Measurements from ENCODE around the gene EIF4G3. TPM values are rescaled to one million over a fixed set of nuclear protein-coding genes. Genes with fewer than 3 reads are reported as not detected.
"Not testable (repeated sequence)": the region's sequence is repeated elsewhere in the genome, so short reads cannot be mapped to it uniquely, and the experiment has no call there.

The EIF4G3 gene
- total and polyA plus RNA-seq, 10 of the 15 experiments (the other 5 are each of a cell fraction or from before 2014, with no cell fraction given), result 7.4 to 45.1 (median 29.1) TPM

DNA sequence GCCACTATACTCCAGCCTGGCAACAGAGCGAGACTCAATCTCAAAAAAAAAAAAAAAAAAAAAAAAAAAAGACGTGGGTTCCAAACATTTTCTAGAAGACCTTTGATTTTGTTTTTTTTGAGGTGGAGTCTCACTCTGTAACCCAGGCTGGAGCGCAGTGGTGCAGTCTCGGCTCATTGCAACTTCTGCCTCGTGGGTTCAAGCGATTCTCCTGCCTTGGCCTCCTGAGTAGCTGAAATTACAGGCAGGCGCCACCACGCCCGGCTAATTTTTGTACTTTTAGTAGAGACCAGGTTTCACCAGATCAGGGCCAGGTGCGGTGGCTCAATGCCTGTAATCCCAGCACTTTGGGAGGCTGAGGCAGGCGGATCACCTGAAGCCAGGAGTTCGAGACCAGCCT, 3.6 kb downstream of the EIF4G3 start:
- H3K4me2 ChIP-seq (ENCODE audit: control insufficient read depth, insufficient read depth); H3K27ac ChIP-seq (ENCODE audit: control insufficient read depth, insufficient read depth); H2AFZ ChIP-seq (ENCODE audit: control insufficient read depth, low read depth, low read length); H3K36me3 ChIP-seq (ENCODE audit: control insufficient read depth in 2 of 2, insufficient read depth in 2 of 2, low read length in 1 of 2); H3K27me3 ChIP-seq (replicated peaks in 1 of 2; ENCODE audit: control insufficient read depth in 2 of 2, insufficient read depth in 2 of 2, low read length in 1 of 2); ATAC-seq; H3K4me3 ChIP-seq; DNase-seq (ENCODE audit: low read depth, low spot score); in situ Hi-C loops (cut with MboI); H4K20me1 ChIP-seq (ENCODE audit: control insufficient read depth, insufficient read depth); BruUV-seq (replicated peaks); H3K9ac ChIP-seq (ENCODE audit: control insufficient read depth, insufficient read depth, low read length); H3K4me1 ChIP-seq (ENCODE audit: control insufficient read depth, insufficient read depth, low read length); FAIRE-seq; H3K9me3 ChIP-seq (replicated peaks; ENCODE audit: control insufficient read depth, insufficient read depth, low read length); CTCF ChIA-PET: not testable (repeated sequence)
- ChIA-PET SMC1A (ENCODE audit: uncharacterized antibody, unreplicated experiment) (interaction anchor here (1.6 kb wide), 1 partner anchor 15 kb away, joined by 4 read pairs; no protein-coding TSS in a partner anchor), RAD21 (ENCODE audit: unreplicated experiment) (interaction anchor here (0.7 kb wide), 1 partner anchor 228 kb away, joined by 3 read pairs; no protein-coding TSS in a partner anchor), POLR2A (interaction anchor here (0.7 kb wide), 1 partner anchor 134 kb away, joined by 3 read pairs; no protein-coding TSS in a partner anchor)
- intact Hi-C loops (cut with micrococcal nuclease; ENCODE audit: unreplicated experiment), result loop anchor here (10.0 kb wide), 2 partner anchors 178 to 388 kb away; partner anchors contain the start of gene HP1BP3
- WGBS (ENCODE audit: insufficient coverage, insufficient replicate concordance, low lambda C conversion rate, missing lambda C conversion rate), result 89% methylated on average over 11 of the region's 12 CpGs
- peaks cover 39% of the 10 kb centered on the region for H3K79me2 ChIP-seq (ENCODE audit: control insufficient read depth, insufficient read depth, low read length)

GRCh38 chr1:21170837-21171236, 5.9 kb downstream of the EIF4G3 start:
- intact Hi-C loops (cut with micrococcal nuclease; ENCODE audit: unreplicated experiment), result loop anchor here (10.0 kb wide), 2 partner anchors 176 to 386 kb away; partner anchors contain the start of gene HP1BP3
- RAD21 ChIA-PET (ENCODE audit: unreplicated experiment), result interaction anchor here (0.9 kb wide), 1 partner anchor 25 kb away, joined by 3 read pairs; no protein-coding TSS in a partner anchor
- DNase-seq (ENCODE audit: low read depth, low spot score); in situ Hi-C loops (cut with MboI); H3K9me3 ChIP-seq (replicated peaks; ENCODE audit: control insufficient read depth, insufficient read depth, low read length); H3K9ac ChIP-seq (ENCODE audit: control insufficient read depth, insufficient read depth, low read length); H3K27me3 ChIP-seq (replicated peaks in 1 of 2; ENCODE audit: control insufficient read depth in 2 of 2, insufficient read depth in 2 of 2, low read length in 1 of 2); FAIRE-seq; H3K4me1 ChIP-seq (ENCODE audit: control insufficient read depth, insufficient read depth, low read length); H3K4me2 ChIP-seq (ENCODE audit: control insufficient read depth, insufficient read depth); H3K36me3 ChIP-seq (ENCODE audit: control insufficient read depth in 2 of 2, insufficient read depth in 2 of 2, low read length in 1 of 2); H4K20me1 ChIP-seq (ENCODE audit: control insufficient read depth, insufficient read depth); ATAC-seq; H2AFZ ChIP-seq (ENCODE audit: control insufficient read depth, low read depth, low read length); H3K27ac ChIP-seq (ENCODE audit: control insufficient read depth, insufficient read depth); BruUV-seq (replicated peaks); H3K4me3 ChIP-seq; POLR2A ChIA-PET: not testable (repeated sequence)
- SMC1A ChIA-PET (ENCODE audit: uncharacterized antibody, unreplicated experiment), result interaction anchor here (0.7 to 2.2 kb wide), 4 partner anchors 13 to 1932 kb away, joined by 3 to 7 read pairs (median 4); no protein-coding TSS in a partner anchor
- CTCF ChIA-PET, result interaction anchor here (0.6 to 1.8 kb wide), 3 partner anchors 11 to 197 kb away, joined by 3 to 5 read pairs (median 3); no protein-coding TSS in a partner anchor
- H3K79me2 ChIP-seq (ENCODE audit: control insufficient read depth, insufficient read depth, low read length), result peaks cover 40% of the 10 kb centered on the region
- 100% methylated on average over 4 of the region's 4 CpGs for WGBS (ENCODE audit: insufficient coverage, insufficient replicate concordance, low lambda C conversion rate, missing lambda C conversion rate)

Data from GM12878 (cell line).